Epithelial cell of proximal tubule (primary cell): ENCODE results near the gene NR1I2. TPM values are rescaled to one million over a fixed set of nuclear protein-coding genes. Genes with fewer than 3 reads are reported as not detected.

Experiments used
- DNase-seq: peaks from one replicate; pipeline ENCODE4 v3.0.0-alpha.2; 2011; ENCODE audit warnings: low read depth
- H3K4me3 ChIP-seq: 2 replicates; pipeline ENCODE4 v1.5.1; 2011; ENCODE audit warnings: low read depth, mild to moderate bottlenecking, low read length
- total RNA-seq: library from RNA; depleted of rRNA; stranded (reverse); fragments of >200 nt; gene quantifications from 2 replicates; pipeline ENCODE4 v1.2.3, GENCODE V29; 2015
- TF ChIP-seq, protein P1 (sequence below): conservative IDR thresholded peaks from 2 replicates; pipeline ENCODE4 v1.5.1; 2012; ENCODE audit warnings: low read depth, mild to moderate bottlenecking, low read length

NR1I2 gene
- total RNA-seq, 1 donor from 2014 or later = 0.69 TPM

DNA sequence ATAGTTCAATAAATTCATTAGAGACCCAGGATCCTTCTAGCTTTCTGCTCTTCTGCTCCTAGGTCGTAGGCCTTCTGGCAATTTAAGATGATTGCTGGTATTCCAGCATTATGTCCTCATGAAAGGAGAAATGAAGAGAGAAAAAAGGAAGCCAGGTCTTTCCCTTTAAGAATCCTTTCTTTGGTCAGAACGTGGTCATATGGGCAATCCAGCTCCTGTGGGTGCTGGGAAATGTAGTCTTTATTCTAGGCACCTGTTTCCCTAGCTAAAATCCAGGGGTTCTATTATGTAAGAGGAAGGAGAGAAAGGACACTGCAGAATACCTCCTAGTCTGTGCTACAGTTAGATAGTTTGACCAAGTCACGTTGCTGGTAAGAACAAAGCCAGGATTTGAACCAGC is 35.5 kb upstream of the NR1I2 start:
- no peak for DNase-seq
- H3K4me3 ChIP-seq = no peak overlapping the region
- TF ChIP-seq, protein P1, sequence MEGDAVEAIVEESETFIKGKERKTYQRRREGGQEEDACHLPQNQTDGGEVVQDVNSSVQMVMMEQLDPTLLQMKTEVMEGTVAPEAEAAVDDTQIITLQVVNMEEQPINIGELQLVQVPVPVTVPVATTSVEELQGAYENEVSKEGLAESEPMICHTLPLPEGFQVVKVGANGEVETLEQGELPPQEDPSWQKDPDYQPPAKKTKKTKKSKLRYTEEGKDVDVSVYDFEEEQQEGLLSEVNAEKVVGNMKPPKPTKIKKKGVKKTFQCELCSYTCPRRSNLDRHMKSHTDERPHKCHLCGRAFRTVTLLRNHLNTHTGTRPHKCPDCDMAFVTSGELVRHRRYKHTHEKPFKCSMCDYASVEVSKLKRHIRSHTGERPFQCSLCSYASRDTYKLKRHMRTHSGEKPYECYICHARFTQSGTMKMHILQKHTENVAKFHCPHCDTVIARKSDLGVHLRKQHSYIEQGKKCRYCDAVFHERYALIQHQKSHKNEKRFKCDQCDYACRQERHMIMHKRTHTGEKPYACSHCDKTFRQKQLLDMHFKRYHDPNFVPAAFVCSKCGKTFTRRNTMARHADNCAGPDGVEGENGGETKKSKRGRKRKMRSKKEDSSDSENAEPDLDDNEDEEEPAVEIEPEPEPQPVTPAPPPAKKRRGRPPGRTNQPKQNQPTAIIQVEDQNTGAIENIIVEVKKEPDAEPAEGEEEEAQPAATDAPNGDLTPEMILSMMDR = no peak

DNA sequence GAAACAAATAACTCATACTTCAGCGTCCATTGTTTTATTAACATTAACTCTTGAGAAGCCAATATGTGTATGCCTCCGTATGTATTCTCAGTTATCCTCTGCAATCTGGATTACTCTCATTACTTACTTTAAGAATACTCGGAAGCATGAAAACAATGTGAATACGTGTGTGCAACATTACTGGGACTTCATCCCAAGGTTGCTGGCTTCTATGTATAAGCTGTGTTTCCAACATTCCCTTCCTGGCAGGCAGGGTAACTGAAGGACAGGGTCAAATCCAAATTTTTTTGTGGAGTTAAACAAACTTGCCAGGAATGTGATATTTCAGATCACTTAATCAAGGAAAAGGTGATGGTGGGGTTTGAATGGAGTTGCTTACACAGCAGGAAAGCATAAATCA is 34.5 kb upstream of the NR1I2 start:
- TF ChIP-seq, protein P1 = no peak
- no peak for DNase-seq
- H3K4me3 ChIP-seq = no peak overlapping the region

DNA sequence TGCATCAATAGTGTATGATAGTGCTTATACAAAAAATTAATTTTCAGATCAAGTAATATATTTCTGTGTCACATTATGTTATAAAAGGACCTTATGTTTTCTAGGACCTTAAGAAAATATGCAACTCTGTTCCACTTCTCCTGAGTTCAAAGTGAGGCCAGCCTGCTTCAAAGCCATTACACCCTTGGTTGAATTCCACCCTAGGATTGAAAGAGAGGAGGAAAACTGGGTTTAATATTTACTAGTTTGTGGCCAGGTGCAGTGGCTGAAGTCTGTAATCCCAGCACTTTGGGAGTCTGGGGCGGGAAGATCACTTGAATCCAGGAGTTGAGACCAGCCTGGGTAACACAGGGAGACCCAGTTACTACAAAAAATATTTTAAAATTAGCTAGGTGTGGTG is 32.9 kb upstream of the NR1I2 start:
- DNase-seq = no peak
- no peak overlapping the region for H3K4me3 ChIP-seq
- TF ChIP-seq, protein P1 = no peak

DNA sequence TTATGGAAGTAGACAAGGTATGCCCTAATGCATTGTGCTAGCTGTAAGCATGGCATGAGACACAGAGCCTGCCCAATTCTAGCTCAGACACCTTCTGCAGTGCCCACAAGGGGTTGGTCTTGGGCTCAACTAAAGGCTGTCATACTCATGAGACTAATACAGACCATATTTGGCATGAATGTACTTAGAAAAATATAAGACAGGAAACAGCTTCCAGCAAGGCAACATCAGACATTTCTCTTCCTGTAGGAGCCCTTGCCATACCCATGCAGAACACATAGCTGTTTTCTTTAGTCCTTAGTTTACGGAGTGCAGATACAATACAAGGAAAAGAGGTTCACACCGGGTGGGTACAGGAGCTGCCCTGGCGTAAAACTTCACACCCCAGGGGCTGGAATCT is 30.5 kb upstream of the NR1I2 start:
- TF ChIP-seq, protein P1 = no peak
- no peak overlapping the region for H3K4me3 ChIP-seq
- no peak for DNase-seq

DNA sequence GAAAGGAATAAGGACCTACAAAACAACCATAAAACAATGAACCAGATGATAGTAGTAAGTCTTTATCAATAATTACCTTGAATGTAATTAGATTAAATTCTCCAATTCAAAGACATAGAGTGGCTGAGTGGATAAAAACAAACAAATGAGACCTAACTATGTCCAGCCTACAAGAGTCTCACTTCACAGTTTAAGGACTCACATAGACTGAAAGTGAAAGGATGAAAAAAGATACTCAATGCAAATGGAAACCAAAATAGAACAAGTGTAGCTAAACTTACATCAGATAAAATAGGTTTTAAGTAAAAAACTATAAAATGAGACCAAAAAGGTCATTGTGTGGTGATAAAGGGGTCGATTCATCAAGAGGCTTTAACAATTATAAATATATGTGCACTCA is 21.9 kb upstream of the NR1I2 start:
- TF ChIP-seq, protein P1 = no peak
- no peak for DNase-seq
- no peak overlapping the region for H3K4me3 ChIP-seq

DNA sequence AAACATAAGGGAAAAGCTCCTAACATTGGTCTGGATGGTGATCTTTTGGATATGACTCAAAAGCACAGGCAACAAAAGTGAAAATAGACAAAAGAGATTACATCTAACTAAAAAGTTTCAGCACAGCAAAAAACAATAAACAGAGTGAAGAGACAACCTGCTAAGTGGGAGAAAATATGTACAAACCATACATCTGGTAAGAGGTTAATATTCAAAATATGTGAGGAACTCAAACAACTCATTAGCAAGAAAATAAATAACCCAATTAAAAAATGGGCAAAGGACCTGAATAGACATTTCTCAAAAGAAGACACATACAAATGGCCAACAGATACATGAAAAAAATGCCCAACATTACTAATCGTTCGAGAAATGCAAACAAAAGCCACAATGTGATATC is 19.0 kb upstream of the NR1I2 start:
- no peak for DNase-seq
- H3K4me3 ChIP-seq = no peak overlapping the region
- TF ChIP-seq, protein P1 = no peak

DNA sequence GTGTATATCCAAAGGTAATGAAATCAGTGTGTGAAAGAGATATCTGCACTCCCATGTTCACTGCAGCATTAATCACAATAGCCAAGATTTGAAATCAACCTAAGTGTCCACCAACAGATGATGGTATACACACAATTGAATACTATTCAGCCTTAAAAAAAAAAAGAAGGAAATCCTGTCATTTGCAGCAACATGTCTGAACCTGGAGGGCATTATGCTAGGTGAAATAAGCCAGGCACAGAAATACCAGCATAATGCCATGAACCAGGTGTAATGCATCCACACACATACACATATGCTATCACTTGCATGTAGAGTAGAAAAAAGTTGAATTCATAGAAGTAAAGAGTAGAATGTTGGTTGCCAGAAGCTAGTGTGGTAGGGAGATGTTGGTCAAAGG is 18.4 kb upstream of the NR1I2 start:
- DNase-seq = no peak
- TF ChIP-seq, protein P1 = no peak
- H3K4me3 ChIP-seq = no peak overlapping the region
